Measurements from ENCODE around the gene ZFAND2B.

The ZFAND2B gene

DNA sequence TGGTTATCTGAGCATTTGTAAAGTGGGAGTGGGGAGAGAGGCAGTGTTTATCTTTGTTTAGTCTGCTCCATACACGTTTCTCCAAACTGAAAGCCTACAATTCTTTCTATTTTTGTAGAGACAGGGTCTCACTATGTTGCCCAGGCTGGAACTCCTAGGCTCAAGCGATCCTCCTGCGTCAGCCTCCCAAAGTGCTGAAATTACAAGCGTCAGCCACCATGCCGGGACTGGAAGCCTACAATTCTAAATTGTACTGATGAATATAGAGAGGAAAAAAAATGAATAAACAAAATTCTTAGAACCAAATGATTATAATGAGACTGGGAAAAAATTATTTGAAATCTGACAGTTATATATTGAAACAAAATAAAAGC, 1.4 kb upstream of the ZFAND2B start:
- no peak for DNase-seq

DNA sequence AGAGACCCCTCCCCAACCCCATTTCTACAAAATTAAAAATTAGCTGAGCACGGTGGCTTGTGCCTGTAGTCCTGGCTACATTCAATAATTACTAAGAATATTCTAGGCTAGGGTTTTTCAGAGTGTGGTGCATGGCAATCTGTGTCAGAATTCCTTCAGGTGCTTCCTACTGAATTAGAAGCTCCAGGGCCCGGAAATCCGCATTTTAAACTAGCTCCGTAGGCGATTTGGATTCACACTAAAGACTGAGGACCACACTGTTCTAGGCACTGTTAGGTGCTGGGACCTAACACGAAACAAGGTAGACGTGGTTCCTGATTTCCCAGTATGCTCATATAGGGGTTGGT, 628 bp upstream of the ZFAND2B start:
- peak; percentile 56 for DNase-seq

DNA sequence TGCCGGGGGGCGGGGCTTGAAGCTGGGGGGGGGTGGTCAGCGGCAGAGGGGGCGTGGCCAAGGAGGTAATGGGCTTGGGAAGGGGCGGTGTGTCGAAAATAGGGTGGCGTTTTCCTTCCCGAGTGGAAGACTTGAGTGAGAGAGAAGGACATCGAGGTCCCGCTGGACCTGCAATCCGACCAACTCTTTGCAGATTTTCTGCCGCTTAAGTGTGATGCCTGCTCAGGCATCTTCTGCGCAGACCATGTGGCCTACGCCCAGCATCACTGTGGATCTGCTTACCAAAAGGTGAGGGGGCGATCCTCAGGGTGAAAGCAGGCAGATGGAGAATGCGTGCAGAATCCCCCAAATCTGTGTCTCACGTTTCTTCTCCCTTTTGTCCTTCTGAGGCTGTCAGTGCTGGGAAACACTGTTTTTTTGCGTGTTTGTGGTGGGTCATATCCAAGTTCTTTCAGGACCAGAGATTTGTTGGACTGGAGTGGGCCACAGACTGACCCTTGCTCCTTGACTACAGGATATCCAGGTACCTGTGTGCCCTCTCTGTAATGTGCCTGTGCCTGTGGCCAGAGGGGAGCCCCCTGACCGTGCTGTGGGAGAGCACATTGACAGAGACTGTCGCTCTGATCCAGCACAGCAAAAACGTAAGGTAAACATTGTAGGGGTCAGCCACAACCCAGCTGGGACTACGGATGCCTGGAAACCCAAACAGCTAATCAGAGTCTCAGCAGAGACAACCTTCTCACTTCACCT, 727 bp downstream of the ZFAND2B start:
- DNase-seq, result no peak

DNA sequence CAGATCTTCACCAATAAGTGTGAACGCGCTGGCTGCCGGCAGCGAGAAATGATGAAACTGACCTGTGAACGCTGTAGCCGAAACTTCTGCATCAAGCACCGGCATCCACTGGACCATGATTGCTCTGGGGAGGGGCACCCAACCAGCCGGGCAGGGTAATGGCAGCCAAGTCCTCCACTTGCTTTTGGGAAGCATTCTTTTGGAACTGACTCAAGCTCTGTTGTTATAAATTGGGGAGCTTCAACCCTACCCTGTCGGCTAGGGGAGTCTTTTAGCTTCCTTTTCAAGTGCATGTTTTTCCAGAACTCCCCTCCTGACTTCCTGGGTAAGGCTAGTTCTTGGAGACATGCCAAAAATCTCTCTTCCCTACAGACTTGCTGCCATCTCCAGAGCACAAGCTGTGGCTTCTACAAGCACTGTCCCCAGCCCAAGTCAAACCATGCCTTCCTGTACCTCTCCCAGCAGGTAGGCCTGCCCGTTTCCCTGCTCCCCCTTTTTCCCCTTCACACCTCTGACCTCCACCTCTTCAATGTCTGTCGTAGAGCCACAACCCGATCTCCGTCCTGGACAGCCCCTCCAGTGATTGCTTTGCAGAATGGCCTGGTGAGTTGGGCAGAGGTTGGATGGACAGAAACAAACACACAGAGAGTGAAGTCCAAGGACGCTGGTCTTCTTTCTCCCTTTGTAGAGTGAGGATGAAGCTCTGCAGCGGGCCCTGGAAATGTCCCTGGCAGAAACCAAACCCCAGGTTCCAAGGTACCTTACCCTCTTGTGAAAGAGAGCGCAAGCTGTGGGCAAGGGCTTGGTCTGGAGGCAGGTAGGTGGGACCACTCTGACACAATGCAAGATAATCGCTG, 1.5 kb downstream of the ZFAND2B start:
- DNase-seq, result no peak

DNA sequence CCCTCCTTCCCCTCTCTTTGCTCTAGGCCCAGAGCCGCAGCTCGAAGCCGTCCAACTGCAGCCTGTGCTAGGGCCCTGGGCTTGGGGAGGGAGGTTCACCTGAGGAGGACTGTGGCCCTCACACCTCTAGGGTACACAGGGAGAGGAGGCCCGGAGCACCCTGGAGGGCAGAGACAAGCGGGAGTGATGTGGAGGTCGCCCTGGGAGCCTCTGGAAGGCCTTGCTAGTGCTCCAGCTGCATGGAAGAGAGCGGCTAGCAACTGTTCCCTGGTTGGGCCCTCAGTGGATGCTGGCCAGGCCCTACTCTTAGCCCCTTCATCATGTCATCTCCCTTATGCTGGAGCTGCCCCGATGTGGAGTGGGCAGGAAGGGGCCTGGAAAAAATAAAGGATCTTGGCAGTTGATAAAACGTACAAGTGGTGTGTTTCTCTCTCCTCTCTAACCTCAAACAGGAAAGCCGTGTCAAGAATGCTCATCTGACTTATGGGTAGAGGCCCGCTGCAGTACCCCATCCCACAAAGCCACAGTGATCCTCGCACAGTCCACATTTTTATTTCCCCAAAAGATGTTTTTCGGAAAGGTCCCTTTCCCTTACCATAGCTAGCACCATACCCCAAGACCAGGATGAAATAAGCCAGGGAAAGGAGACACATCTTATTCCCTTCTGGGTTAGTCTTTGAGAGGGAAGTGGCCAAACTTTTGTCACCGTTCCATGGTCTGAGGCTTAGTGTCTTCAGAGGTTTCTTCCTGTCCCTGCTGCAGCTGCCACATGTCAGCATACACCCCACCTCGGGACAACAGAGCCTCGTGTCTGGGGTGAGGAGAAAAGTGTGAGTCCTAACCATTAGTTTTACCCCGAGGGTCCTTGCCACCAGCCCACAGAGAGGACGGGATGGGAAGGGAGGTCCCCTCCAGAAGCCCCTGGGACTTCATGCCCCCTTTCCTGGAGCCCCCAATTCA, 2.9 kb downstream of the ZFAND2B start:
- no peak for DNase-seq

DNA sequence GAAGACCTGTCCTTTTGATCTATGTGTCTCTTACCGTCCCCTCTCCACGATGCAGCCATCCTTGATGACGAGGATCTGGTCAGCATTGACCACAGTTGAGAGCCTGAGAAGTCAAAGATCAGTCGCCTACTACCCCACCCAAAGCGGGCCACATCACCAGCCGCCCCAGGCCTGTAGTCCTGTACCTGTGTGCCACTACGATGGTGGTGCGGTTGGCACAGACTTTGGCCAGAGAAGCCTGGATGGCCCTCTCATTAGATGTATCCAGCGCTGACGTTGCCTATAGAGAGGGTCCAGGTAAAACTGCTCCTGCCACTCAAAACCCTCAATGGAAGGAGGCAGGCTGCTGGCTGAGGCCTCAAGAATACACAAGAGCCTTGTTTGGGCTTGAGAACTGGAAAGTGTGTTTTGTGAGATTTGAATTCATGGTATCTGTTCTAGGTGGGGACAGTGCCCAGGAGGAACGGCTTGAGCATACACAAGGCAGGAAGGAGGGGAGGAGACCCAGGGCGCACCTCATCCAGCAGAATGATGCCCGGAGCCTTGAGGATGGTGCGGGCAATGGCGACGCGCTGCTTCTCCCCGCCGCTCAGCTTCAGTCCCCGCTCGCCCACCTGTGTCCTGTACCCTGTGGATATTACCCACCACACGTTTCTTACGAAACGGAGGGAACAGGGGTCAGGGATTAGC, 3.8 kb downstream of the ZFAND2B start:
- DNase-seq, result no peak

DNA sequence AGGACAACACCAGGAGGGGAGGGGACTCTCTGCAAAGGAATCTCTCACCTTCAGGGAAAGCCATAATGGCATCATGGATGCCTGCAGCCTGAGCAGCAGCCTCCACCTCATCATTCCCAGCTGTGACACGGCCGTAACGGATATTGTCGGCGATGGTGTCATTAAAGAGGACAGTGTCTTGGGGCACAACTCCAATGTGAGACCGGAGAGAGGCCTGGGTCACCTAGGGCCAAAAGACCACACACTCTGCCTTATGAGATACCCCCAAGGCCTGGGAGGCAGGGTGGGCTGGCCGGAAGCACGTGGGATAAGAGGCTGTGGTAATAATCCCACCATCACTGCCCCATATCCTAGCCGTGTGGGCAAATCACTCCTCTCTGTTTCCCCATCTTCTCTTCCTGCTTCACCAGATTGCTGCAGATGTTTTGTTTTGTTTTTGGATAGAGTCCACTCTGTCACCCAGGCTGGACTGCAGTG, 4.3 kb downstream of the ZFAND2B start:
- no peak for DNase-seq

DNA sequence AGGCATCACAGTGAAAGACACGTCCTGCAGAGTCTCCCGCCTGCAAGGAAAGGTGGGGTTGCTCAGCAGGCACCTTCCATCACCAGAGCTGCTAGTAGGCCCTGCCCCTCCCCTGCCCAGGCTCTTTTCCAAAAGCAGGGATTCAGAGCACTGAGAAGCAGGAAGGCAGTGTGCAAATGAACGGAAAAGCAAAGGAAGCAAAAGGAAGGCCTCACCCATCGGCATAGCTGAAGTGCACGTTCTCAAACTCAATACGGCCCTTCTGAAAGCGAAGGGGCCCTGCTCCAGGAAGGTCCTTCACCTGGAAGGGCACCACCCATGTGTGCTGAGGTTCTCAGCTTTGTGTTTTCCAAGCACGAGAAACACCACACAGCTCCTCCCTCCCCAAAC, 6.4 kb downstream of the ZFAND2B start:
- no peak for DNase-seq

DNA sequence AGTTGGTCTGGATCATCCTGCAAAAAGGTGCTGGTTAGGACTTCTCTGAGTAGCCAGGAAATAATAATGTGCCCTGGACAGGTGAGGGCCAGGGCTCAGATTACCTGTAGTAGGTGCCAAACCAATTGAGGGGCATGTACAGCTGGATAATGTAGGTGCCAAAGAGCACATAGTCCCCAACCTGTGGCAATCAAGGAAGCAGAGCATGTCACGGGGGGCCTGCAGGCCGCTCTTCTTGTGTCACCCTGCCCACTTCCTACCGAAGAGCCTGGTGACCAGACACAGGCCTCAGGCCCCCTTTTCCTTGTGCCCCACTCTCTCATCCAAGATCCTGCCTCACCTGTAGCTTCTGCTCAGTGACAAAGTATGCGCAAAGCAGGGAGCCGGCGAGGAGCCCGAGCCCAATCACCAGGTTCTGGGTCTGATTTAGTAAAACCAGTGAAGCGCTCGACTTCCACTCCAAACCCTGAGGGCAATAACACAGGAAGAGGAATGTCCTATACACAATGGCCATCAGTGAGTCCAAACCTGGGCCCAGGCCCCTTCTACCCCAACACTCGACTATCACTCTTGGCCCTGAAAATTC, 7.0 kb downstream of the ZFAND2B start:
- no peak for DNase-seq

DNA sequence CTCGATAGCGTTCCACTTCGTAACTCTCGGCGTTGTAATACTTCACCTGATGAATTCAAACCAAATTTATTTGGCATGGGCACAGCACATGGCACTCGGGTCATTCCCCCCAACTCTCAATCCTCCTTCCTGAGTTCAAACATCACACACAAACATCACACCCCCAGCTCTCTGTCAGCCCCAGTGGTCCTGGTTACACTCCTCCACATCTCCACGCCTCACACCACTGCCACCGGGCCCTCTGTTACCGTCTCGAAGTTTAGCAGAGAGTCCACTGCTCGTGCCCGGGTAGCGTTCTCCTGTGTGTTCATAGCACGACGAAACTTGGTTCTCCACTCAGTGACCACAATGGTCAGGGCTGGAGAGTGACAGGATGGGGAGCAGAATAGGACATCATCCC, 7.6 kb downstream of the ZFAND2B start:
- DNase-seq, result no peak

DNA sequence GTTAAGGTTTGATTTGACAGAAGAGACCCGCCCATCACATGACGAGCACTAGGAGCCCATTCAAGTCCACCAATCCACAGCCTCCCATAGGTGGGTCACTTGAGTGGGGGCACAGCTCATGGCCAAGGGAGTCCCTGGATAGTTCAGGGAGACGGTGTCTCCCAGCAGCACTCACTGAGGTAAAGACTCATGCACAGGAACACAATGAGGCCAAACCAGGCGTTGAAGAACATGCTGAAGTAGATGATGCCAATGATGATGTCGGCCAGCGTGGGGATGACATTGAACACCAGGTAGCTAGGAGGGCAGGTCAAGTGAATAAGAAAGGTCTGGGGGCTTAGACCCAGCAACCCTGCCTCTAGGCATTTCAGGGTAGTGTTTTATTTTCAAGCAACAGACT, 8.2 kb downstream of the ZFAND2B start:
- DNase-seq, result no peak

DNA sequence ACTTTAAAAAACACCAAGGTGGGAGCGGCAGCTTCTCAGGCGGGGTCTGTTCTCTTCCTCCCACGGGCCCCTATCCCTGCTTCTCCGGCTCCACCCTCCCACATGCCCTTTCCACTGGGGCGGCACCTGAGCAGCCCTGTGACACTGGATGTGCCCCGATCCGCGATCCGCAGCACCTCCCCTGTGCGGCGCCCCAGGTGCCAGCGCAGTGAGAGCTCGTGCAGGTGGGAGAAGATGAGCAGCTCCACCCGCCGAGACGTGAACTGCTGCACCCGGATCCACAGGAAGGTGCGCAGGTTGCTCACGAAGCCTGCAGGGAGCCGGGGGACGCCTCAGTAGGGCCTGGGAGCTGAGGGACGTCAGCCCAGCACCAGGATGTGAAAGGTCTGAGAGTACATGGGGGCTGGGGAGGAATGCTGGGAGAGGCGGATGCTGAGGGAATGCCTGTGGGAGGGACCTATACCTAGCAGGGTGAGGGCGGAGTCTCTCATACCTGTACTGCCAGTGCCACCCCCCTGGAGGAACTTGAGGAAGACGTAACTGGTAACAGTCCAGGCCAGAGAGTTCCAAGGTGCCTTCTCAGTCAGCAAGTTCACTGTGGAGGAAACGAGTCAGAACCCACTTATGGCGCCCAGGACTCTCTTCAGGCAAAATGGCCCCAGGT, 9.4 kb downstream of the ZFAND2B start:
- DNase-seq, result no peak

DNA sequence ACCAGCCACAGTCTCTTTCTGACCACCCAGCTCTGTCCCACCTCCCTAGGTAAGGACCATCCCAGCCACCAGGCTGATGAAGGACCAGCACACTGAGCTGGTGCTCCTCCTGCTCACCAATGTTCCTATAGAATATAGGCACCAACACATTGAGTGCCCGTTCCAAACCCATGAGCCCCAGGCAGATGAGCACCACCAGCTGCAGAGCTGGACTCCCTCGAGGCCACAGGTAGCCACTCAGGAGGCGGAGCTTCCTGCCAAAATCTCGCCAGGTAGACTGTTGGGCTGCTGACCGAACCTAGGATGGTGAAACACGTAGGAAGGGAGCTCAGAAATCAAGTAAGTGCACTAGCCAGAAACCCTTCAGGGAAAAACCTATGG, 9.9 kb downstream of the ZFAND2B start:
- no peak for DNase-seq

DNA sequence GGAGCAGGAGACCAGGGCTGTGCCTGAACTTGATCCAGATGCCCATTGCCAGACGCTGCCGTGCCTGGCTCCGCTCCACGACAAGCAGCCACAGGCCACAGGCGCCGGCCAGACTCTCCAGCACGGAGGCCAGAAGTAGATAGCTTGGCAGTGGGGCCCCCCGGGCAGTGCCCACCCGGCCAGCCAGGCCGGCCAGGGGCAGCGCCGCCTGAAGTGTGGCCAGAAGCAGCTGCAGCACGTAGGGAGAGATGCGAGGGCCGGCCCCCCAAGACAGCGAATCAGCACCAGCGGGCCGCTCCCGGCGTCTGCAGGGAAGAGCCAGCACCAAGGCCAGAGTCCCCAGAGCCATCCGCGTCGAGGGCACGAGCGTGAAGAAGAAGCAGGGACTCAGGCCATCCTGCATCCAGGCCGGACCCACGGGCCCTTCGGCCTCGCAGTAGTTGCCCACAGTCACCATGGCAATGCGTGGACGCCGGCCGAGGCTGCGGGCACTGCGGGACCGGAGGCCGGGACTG, 11.7 kb downstream of the ZFAND2B start:
- no peak for DNase-seq

DNA sequence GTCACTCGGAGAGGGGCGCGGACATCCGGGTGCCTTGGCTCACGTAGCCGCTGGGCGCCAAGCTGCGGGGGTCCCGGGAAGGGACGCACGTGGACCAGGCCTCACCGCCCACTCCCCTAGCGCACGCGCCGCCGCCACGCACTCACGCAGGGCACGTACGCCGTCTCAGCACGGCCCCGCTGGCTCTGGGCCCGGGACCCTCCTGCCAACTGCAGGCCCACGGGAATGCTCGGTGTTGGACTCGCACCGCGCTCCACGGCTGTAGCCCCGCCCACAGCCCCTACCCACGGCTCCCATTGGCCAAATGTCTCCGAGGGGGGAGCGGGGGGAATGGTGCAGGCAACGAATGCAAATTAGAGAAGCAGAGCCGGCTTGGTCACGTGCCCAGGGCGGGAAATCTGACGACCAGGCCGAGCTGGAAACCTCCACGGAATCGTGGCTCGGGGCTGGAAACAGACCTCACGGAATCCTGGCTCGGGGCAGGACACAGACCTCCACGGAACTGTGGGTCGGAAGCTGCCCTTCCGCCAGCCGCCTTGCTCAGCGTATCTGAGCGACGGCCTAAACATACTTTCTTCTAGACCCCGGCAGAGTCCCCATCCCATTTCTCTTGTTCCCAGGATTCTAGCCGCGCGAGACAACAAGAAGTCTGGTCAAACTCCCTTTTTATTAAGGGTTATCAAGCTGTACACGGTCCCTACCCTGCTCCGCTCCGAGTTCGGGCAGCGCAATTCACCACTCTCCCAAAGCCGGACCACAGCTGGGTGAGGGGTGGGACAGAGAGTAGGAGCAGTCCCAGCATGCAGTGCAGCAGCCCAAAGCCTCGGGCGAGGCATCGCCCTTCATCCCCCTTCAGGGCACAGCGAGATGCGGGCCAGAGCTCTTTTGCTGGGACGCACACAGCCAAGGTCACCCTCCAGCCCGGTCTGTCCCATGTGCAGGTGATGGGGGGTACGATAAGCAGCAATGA, 12.4 kb downstream of the ZFAND2B start, which contains the start of gene ABCB6:
TSS of gene ABCB6 (minus strand) at position 227 of the 970 bp plus-strand sequence. CDS start 285 bp downstream, outside the sequence.
- peak; percentile 88 for DNase-seq

DNA sequence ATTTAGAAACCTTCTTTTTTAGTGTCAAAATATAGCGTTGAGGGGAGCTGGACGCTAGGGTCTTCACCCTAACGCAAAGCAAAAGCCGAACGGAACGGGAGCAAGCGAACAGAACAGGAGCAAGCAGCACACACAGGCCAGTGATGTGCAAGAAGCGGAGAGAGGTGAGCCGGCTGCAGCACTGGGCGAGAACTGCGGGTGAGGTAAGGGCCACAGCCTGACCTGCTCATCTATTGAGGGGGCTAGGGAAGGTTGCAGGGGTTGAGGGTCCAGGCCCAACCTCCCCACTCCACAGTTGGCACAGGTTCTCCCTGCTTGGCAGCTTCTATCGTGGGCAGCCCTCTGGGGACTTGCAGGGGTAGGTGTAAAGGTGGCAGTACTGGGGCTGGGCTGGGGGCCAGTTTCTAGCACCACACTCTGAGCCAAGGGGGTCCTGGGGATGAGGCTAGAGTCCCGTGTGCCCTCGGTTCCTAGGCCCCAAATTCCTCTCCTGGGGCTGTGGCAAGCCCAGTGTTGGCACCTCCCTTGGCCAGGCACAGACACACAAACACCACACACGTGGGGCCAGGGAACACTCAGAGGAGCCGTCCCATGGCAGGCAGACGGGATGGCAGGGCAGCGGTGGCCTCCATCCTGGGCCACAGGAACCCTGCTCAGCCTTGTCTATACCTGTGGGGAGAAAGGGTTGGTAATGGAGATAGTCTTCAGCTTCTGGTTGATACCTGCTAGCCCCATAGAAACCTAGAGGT, 13.4 kb downstream of the ZFAND2B start:
- no peak for DNase-seq

DNA sequence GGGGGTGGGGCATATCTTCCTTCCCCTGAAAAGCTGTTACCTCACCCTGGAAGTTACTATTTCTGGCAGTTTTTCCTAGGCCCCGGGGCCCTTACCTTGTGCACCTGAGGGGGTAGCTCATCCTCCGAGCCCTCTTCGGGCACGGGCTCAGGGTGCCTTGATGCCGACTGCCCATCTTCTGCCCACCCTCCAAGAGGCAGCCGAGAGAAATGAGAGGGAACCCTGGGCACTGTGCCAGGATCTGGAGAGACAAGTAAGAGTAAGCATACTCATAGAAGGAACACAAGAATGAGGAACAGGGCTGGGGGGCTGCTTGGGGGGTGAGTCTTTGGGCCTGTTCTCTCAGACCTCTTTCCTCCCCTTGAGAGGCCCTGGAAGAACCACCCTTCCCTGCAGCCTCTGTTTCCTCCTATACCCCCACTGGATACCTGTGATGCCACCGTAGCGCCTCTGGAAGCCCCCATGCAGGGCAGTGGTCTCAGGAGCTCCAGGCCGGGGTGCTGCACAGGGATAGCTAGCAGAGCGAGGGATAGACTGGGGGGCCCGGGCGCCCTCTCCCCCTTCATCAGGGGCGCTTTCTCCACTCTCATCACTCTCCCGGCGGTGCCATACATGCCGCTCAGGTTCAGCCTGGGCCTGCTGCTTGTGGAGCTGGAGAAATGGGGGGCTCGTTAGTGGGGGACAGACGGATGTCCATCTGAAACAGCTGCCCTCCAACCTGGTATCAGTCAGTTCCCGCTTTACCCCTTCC, 14.2 kb downstream of the ZFAND2B start:
- DNase-seq, result no peak

DNA sequence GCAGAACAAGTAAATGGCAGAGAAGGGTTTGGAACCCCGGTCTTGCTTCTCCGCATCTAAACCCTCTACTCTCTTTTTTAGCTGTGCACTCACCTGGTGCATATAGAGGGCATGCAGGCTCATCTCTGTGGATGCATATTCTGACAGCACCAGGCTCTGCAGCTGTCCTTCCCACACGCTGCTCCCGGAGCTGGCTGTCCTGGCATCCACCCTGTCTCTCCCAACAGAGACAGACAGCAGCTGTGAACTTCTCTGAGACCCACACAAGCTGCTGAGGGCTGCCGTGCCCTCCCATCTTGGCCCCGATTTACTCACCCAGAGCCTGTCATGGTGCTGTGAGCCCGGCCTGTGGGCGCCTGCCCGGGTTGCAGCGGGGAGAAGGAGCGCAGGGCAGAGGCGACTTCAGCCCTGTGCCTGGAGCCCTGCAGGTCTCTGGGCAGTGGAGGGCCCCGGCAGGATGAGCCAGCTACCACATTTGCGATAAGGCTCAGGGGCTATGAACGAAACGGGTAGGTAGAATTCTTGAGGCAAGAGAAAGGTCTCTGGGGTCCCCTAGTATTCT, 15.5 kb downstream of the ZFAND2B start:
- peak; percentile 83 for DNase-seq
